B cell (primary cell): ENCODE results near the gene EXD2.

Experiments used
- CTCF ChIP-seq: fragments of 200-600 bp; IDR thresholded peaks from one replicate; pipeline ENCODE4 v1.8.0; 2022; ENCODE audit warnings: antibody characterized with exemption, mild to moderate bottlenecking
- EZH2 ChIP-seq: IDR thresholded peaks from 2 replicates; pipeline ENCODE4 v1.6.1; 2012; ENCODE audit warnings: borderline replicate concordance, low read depth, mild to moderate bottlenecking, moderate library complexity, low read length; ENCODE audit not compliant: insufficient read depth, poor library complexity, severe bottlenecking

- TF ChIP-seq CTCF (no peak), EZH2 (no peak)
These were observed 79.8 kb downstream of the EXD2 start for GRCh38 chr14:69270795-69271708.
